Mucosa of descending colon (tissue), 3 donors: ENCODE results near the gene DHX30. TPM values are rescaled to one million over a fixed set of nuclear protein-coding genes. Genes with fewer than 3 reads are reported as not detected.

ENCODE experiments used
- ATAC-seq: fragments of 200-7000 bp; cut with Tn5 transposase; one replicate; pipeline ENCODE4 v1.9.1; 2020; ENCODE audit warnings: mild to moderate bottlenecking, moderate library complexity
- DNase-seq, 3 donors: peaks; one replicate each; pipeline ENCODE4 v3.0.0-alpha.2; 2020
- H3K36me3 ChIP-seq: fragments of 200-600 bp; one replicate; pipeline ENCODE4 v1.8.0; 2021; ENCODE audit warnings: low read depth, mild to moderate bottlenecking
- H3K4me1 ChIP-seq: fragments of 200-600 bp; one replicate; pipeline ENCODE4 v1.8.0; 2021; ENCODE audit warnings: low read depth, mild to moderate bottlenecking
- H3K4me3 ChIP-seq: fragments of 200-600 bp; one replicate; pipeline ENCODE4 v1.8.0; 2021; ENCODE audit warnings: mild to moderate bottlenecking
- H3K9me3 ChIP-seq: fragments of 200-600 bp; one replicate; pipeline ENCODE4 v1.8.0; 2021; ENCODE audit warnings: mild to moderate bottlenecking
- CTCF ChIP-seq: fragments of 200-600 bp; IDR thresholded peaks from one replicate; pipeline ENCODE4 v1.8.0; 2022; ENCODE audit warnings: antibody characterized with exemption, mild to moderate bottlenecking
- intact Hi-C, 2 donors: fragments of 100-400 bp; cut with DNase I in 1 of 2; cut with micrococcal nuclease in 1 of 2; formaldehyde crosslinking; loops; one replicate each; pipeline versions ENCODE4 v1.11.0 to v1.11.1; 2022; cut with DNase I, micrococcal nuclease
- total RNA-seq, 3 donors: library from RNA; stranded (reverse); fragmentation: NEBNext Ultra II Directional in 2 of 3; extraction: Animal tissue kit (Norgen Biotek cat#: 25700) in 2 of 3; gene quantifications; one replicate each; pipeline versions ENCODE4 v1.2.1 to v1.2.4, GENCODE V29; 2021 to 2023
- donor health status: DM: no; HTN: no; CAD: no; lungs with moderate emphysema.
- donor health status: DM: no; HTN: no; CAD: no.
- donor health status: DM: no; HTN: yes; CAD: no.

Gene DHX30
- total RNA-seq, 3 donors from 2014 or later = 44.5 to 65.3 (median 45.7) TPM

GRCh38 chr3:47791193-47791855 lies 11.6 kb upstream of the DHX30 start:
- intact Hi-C loops = loop anchor here in 1 of 2 donors (5.0 kb wide), 1 partner anchor 269 kb away; no protein-coding TSS in a partner anchor
- Histone ChIP-seq H3K36me3 (no peaks in the 10 kb centered on the region), H3K4me1 (no peaks in the 10 kb centered on the region), H3K4me3 (no peak overlapping the region), H3K9me3 (no peaks in the 10 kb centered on the region)
- ATAC-seq (no peak), DNase-seq (no peak)
- no peak for TF ChIP-seq CTCF

- Histone ChIP-seq H3K4me1 (no peaks in the 10 kb centered on the region), H3K4me3 (no peak overlapping the region), H3K36me3 (no peaks in the 10 kb centered on the region), H3K9me3 (no peaks in the 10 kb centered on the region)
- ATAC-seq = no peak
- no peak for TF ChIP-seq CTCF
- DNase-seq = no peak
- intact Hi-C loops = loop anchor here in 1 of 2 donors (5.0 kb wide), 1 partner anchor 270 kb away; no protein-coding TSS in a partner anchor
Observed at GRCh38 chr3:47792699-47793098, 10.2 kb upstream of the DHX30 start.

- no peak overlapping the region for H3K4me3 ChIP-seq
- TF ChIP-seq CTCF = no peak
- intact Hi-C loops = loop anchor here in 1 of 2 donors (5.0 kb wide), 1 partner anchor 272 kb away; no protein-coding TSS in a partner anchor
- H3K4me1 ChIP-seq = no peaks in the 10 kb centered on the region
- no peaks in the 10 kb centered on the region for H3K9me3 ChIP-seq
- no peak for DNase-seq
- no peak for ATAC-seq
- H3K36me3 ChIP-seq = no peaks in the 10 kb centered on the region
Observed at GRCh38 chr3:47794544-47794943, 8.4 kb upstream of the DHX30 start.

GRCh38 chr3:47799733-47800132 lies 3.2 kb upstream of the DHX30 start:
- TF ChIP-seq CTCF = no peak
- Histone ChIP-seq H3K4me1 (peaks cover 9% of the 10 kb centered on the region), H3K9me3 (no peaks in the 10 kb centered on the region), H3K4me3 (no peak overlapping the region), H3K36me3 (no peaks in the 10 kb centered on the region)
- DNase-seq = no peak
- no peak for ATAC-seq
- intact Hi-C loops = no loop called here

GRCh38 chr3:47803480-47804025 lies 615 bp downstream of the DHX30 start:
- TF ChIP-seq CTCF = no peak
- H3K36me3 ChIP-seq = no peaks in the 10 kb centered on the region
- H3K4me3 ChIP-seq = peak overlapping the region; percentile 51
- DNase-seq (no peak), ATAC-seq (no peak)
- H3K4me1 ChIP-seq = peaks cover 9% of the 10 kb centered on the region
- no peaks in the 10 kb centered on the region for H3K9me3 ChIP-seq
- intact Hi-C loops = no loop called here
